Fibroblast of villous mesenchyme (primary cell): ENCODE results near the gene CEP170. TPM values are rescaled to one million over a fixed set of nuclear protein-coding genes. Genes with fewer than 3 reads are reported as not detected.

Experiments used
- DNase-seq: peaks from one replicate; pipeline ENCODE4 v3.0.0-alpha.2; 2010; ENCODE audit warnings: low read depth
- H3K4me3 ChIP-seq: 2 replicates; pipeline ENCODE4 v1.5.1; 2011; ENCODE audit warnings: low read depth, mild to moderate bottlenecking, low read length
- CTCF ChIP-seq: IDR thresholded peaks from 2 replicates; pipeline ENCODE4 v1.5.1; 2012; ENCODE audit warnings: low read depth, mild to moderate bottlenecking, low read length; ENCODE audit not compliant: insufficient read depth
- total RNA-seq: library from RNA; depleted of rRNA; stranded (reverse); fragments of >200 nt; gene quantifications from 2 replicates; pipeline ENCODE4 v1.2.3, GENCODE V29; 2012

CEP170 gene
- total RNA-seq, 1 donor = 114 TPM

- no peak for TF ChIP-seq CTCF
Measured at GRCh38 chr1:243291292-243291691, 36.2 kb upstream of the CEP170 start.

GRCh38 chr1:243288062-243288461 lies 33.0 kb upstream of the CEP170 start:
- no peak for DNase-seq
- no peak for TF ChIP-seq CTCF
- no peak overlapping the region for H3K4me3 ChIP-seq

More at GRCh38 chr1:243291292-243291691, 36.2 kb upstream of the CEP170 start:
- no peak for DNase-seq
- H3K4me3 ChIP-seq = no peak overlapping the region

GRCh38 chr1:243287652-243288051 lies 32.6 kb upstream of the CEP170 start:
- TF ChIP-seq CTCF = no peak
- no peak overlapping the region for H3K4me3 ChIP-seq
- DNase-seq = peak; percentile 59

GRCh38 chr1:243287123-243287460 lies 32.0 kb upstream of the CEP170 start:
- TF ChIP-seq CTCF = no peak
- H3K4me3 ChIP-seq = no peak overlapping the region
- peak; percentile 42 for DNase-seq

- no peak for TF ChIP-seq CTCF
- no peak for DNase-seq
- no peak overlapping the region for H3K4me3 ChIP-seq
Measured at GRCh38 chr1:243286409-243287122, 31.5 kb upstream of the CEP170 start.

GRCh38 chr1:243281672-243282071 lies 26.6 kb upstream of the CEP170 start:
- DNase-seq = no peak
- TF ChIP-seq CTCF = no peak
- H3K4me3 ChIP-seq = no peak overlapping the region
